Stimulated activated naive B cell treated with anti-CD40 and anti-IgM and Interleukin-4, amounts not matched to agents 10 μg/mL and 1 μg/mL and 100 μg/mL, for 72 hours (primary cell): ENCODE data around the gene TWSG1.
"Not testable (repeated sequence)": the region's sequence is repeated elsewhere in the genome, so short reads cannot be mapped to it uniquely, and the experiment has no call there.

Experiments used
- ATAC-seq, 2 donors: fragments of 150-1000 bp; cut with Tn5 transposase; replicated peaks; 2 replicates each; pipeline ENCODE4 v1.10.0; 2021; ENCODE audit warnings: moderate library complexity in 1 of 2
- DNase-seq: peaks from one replicate; pipeline ENCODE4 v3.0.0; 2021
- H3K27ac Mint-ChIP-seq: one replicate; pipeline ENCODE4 v1.8.0; 2022; ENCODE audit warnings: mild to moderate bottlenecking, mixed read lengths
- H3K27me3 Mint-ChIP-seq, 2 donors: one replicate each; pipeline ENCODE4 v1.8.0; 2022; ENCODE audit warnings: mixed read lengths in 2 of 2
- H3K36me3 Mint-ChIP-seq, 2 donors: one replicate each; pipeline ENCODE4 v1.8.0; 2022; ENCODE audit warnings: mixed read lengths in 2 of 2, mild to moderate bottlenecking in 1 of 2
- H3K4me1 Mint-ChIP-seq, 2 donors: one replicate each; pipeline ENCODE4 v1.8.0; 2022; ENCODE audit warnings: mixed read lengths in 2 of 2, mild to moderate bottlenecking in 1 of 2
- H3K4me3 Mint-ChIP-seq, 2 donors: one replicate each; pipeline ENCODE4 v1.8.0; 2022; ENCODE audit warnings: mild to moderate bottlenecking in 2 of 2, mixed read lengths in 2 of 2, moderate library complexity in 1 of 2
- H3K9me3 Mint-ChIP-seq, 2 donors: one replicate each; pipeline ENCODE4 v1.8.0; 2022; ENCODE audit warnings: mixed read lengths in 2 of 2, mild to moderate bottlenecking in 1 of 2

TWSG1 gene

GRCh38 chr18:9450920-9451319 is 116.3 kb downstream of the TWSG1 start:
- not testable (repeated sequence) for H3K4me1 Mint-ChIP-seq, H3K4me3 Mint-ChIP-seq, H3K27ac Mint-ChIP-seq, H3K9me3 Mint-ChIP-seq, ATAC-seq, H3K36me3 Mint-ChIP-seq, DNase-seq, H3K27me3 Mint-ChIP-seq
